Activated naive CD4-positive, alpha-beta T cell treated with anti-CD3 and anti-CD28 coated beads, Interleukin-2, amount 50 U/mL, for 16 hours (primary cell): ENCODE results near the gene B4GALNT1.
"Not testable (repeated sequence)": the region's sequence is repeated elsewhere in the genome, so short reads cannot be mapped to it uniquely, and the experiment has no call there.

Experiments used
- DNase-seq: peaks from one replicate; pipeline ENCODE4 v3.0.0-alpha.2; 2020

The B4GALNT1 gene

DNA sequence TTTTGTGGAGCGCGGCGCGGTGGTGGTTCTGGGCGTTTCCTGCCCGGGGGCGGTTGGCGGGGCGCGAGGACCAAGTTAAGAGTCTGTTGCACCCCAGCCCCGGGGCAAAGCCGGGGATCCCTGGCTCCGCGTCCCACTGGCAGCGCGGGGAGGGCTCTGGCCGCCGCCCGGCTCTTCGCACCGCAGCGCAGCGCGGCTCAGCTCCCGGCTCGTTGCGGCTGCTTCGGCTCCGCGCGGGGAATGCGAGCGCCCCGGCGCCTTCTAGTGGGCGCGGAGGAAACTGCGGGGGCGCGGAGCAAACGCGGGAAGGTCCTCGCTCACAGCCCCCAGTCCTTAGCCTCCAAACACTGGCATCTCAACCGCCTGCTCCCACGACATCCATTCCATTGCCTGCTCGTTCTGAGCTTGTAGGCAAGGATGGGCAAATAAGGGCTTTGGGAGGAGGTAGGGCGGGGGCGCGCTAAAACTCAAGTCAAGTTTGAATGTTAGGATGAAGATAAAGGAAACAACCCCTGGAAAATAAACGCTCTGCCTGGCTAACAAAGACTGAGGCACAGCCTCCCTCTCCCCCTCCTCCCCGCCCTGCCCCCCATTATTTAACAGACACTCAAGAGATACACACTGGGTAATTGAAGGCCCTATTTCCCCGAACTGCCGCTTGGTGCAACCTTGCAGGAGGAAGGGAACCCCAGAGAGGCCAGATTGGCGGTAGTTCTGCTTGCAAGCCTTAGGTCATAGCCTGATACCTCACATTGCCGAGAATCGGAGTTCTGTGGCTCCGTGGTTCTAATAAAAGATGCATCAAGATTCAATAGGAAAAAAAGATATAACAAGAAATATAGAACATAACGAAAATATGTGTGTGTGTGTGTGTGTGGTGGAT lies at the start of gene B4GALNT1:
TSS of gene B4GALNT1 (minus strand) at position 244 of the 883 bp plus-strand sequence. CDS start 1,069 bp downstream, outside the sequence.
- DNase-seq, result peak; percentile 75

DNA sequence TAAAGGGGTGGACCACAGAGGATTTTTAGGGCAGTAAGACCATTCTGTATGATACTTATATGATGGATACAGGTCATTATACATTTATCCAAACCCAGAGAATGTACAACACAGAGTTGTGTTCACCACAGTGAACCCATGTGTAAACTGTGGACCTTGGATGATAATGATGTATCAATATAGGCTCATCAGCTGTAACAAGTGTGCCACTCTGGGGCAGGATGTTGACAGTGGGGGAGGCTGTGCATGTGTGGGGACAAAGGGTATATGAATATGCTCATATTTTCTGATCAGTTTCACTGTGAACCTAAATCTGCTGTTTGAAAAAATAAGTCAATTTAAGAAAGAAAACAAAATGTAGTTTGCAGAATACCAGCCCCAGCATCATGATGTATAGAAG lies 46.7 kb upstream of the B4GALNT1 start:
- DNase-seq, result no peak

GRCh38 chr12:57677947-57678346 lies 44.9 kb upstream of the B4GALNT1 start:
- not testable (repeated sequence) for DNase-seq

DNA sequence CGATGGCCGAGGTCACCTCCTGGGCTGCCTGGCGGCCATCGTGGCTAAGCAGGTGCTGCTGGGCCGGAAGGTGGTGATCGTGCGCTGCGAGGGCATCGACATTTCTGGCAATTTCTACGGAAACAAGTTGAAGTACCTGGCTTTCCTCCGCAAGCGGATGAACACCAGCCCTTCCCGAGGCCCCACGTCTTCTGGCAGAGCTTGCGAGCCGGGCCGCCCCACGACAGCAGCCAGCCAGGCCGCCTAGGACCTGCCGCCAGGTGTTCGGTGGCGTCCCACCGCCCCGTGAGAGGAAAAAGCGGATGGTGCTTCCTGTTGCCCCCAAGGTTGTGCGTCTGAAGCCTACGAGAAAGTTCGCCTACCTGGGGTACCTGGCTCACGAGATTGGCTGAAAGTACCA lies 41.7 kb upstream of the B4GALNT1 start:
- DNase-seq, result no peak

DNA sequence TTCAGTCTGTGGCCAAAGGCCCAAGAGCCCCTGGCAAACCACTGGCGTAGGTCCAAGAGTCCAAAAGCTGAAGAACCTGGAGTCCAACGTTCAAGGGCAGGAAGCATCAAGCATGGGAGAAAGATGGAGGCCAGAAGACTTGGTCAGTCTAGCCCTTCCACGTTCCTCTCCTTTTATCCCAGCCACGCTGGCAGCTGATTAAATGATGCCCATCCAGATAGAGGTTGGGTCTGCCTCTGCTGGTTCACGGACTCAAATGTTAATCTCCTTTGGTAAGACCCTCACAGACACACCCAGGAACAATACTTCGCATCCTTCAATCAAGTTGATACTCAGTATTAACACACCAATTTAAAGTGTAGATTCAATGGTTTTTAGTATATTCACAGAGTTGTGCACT lies 39.8 kb upstream of the B4GALNT1 start:
- no peak for DNase-seq

GRCh38 chr12:57671811-57672210 lies 38.8 kb upstream of the B4GALNT1 start:
- not testable (repeated sequence) for DNase-seq

GRCh38 chr12:57669691-57670090 lies 36.7 kb upstream of the B4GALNT1 start:
- not testable (repeated sequence) for DNase-seq

DNA sequence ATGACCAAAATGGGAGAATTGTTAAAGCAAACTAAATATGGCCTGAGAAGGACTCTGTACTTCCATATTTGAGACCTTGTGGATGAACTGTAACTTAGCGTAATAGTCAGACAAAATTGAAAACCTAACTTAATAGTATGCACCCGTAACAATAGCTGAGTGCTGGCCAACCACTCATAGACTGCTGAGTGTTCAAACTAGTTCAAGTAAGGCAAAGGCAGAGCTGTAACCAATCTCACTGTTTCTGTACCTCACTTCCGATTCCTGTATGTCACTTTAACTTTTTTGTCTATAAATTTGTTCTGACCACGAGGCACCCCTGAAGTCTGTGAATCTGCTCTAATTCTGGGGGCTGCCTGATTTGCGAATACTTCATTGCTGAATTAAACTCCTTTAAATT lies 33.9 kb upstream of the B4GALNT1 start:
- no peak for DNase-seq

DNA sequence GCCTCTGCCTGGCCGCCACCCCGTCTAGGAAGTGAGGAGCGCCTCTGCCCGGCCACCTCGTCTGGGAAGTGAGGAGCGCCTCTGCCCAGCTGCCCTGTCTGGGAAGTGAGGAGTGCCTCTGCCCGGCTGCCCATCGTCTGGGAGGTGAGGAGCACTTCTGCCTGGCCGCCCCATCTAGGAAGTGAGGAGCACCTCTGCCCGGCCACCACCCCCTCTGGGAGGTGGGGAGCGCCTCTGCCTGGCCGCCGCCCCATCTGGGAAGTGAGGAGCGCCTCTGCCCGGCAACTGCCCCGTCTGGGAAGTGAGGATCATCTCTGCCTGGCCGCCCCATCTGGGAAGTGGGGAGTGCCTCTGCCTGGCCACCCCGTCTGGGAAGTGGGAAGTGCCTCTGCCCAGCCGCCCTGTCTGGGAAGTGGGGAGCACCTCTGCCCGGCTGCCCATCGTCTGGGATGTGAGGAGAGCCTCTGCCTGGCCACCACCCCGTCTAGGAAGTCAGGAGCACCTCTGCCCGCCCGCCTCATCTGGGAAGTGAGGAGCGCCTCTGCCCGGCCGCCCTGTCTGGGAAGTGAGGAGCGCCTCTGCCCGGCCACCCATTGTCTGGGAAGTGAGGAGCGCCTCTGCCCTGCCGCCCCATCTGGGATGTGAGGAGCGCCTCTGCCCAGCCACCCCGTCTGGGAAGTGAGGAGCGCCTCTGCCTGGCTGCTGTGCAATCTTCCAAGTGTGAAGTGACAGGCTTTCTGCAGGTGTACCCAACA lies 32.2 kb upstream of the B4GALNT1 start:
- peak; percentile 10 for DNase-seq

- DNase-seq, result no peak
These were observed 28.4 kb upstream of the B4GALNT1 start for GRCh38 chr12:57661376-57661775.

DNA sequence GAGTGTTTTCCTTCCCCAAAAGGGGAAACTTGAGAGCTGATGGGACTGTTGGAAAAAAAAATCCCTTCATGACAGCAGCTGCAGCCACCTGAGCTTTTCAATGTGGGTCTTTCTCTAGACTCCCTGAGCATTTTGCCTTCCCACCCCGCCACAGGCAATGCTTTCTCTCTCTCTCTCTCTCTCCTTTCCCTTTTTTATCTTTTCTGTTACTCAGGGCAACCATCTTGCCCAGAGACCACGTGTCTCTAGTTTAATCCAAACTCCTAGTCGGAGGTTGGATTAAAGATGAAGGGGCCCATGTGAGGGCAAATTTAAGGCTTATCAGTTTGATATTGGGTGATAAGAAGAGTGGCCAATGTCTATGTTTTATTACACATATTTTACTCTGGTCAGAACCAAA lies 25.9 kb upstream of the B4GALNT1 start:
- DNase-seq, result no peak

DNA sequence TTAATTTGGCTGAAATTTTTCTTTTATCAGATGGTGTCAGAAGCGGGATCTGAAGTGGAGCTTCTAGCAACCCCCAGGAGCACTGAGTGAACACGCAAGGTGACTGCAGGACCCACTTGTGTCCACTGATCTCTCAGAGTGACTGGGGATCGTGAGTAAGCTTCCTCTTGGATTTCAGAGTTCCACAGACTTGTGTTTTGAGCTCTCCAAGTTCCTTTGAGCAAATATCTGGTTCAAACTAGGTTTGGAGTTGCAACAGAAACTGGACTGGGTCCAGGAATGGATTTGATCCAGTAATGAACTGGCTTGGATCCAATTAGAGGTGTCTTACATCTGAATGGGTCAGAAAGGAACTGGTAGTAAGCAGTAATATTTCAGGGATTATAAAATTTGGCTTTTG lies 24.7 kb upstream of the B4GALNT1 start:
- DNase-seq, result no peak

DNA sequence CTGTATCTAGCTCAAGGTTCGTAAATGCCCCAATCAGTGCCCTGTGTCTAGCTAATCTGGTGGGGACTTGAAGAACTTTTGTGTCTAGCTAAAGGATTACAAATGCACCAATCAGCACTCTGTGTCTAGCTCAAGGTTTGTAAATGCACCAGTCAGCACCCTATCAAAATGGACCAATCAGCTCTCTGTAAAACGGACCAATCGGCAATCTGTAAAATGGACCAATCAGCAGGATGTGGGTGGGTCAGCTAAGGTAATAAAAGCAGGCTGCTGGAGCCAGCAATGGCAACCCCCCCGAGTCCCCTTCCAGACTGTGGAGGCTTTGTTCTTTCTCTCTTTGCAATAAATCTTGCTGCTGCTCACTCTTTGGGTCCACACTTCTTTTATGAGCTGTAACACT lies 23.4 kb upstream of the B4GALNT1 start:
- not testable (repeated sequence) for DNase-seq

GRCh38 chr12:57655541-57656240 lies 22.7 kb upstream of the B4GALNT1 start:
- no peak for DNase-seq

GRCh38 chr12:57654042-57654441 lies 21.0 kb upstream of the B4GALNT1 start:
- DNase-seq, result no peak

DNA sequence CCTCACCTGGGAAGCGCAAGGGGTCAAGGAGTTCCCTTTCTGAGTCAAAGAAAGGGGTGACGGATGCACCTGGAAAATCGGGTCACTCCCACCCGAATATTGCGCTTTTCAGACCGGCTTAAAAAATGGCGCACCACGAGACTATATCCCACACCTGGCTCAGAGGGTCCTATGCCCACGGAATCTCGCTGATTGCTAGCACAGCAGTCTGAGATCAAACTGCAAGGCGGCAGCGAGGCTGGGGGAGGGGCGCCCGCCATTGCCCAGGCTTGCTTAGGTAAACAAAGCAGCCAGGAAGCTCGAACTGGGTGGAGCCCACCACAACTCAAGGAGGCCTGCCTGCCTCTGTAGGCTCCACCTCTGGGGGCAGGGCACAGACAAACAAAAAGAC lies 13.7 kb upstream of the B4GALNT1 start:
- DNase-seq, result not testable (repeated sequence)

- not testable (repeated sequence) for DNase-seq
These were observed 13.1 kb upstream of the B4GALNT1 start for GRCh38 chr12:57645990-57646658.

DNA sequence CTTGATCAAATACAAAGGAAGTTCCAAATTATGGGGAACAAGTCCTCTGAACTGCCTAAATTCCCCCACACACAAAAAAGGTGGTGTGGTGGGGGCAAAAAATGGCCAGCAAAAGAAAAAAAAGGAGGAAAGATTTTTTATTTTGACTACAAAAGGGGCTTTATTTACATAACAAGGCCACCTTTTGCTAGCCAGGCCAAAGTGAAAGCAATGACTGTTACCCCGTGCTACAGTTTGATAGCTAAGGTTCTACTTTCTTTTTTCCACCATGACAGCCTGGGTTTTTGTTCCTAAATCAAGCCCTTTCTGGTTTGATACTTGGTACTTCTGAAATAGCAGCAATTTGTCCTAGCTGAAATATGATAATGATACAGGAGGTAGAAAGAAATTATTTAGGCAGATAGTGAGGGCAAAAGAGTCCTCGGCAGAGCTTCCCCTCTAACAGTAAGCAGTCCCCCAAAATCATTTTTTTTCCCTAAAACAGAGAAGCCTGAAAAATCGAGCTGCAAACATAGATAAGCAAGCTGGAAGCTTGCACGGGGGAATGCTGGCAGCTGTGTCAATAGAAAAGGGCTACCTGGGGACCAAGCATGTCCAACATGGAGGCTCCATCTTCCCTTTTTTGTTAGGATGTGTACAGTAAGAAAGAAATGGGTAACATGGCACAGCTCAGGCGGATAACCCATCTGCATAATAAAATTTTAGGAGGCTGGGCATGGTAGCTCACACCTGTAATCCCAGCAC lies 8.9 kb upstream of the B4GALNT1 start:
- DNase-seq, result no peak

GRCh38 chr12:57640175-57641042 lies 7.4 kb upstream of the B4GALNT1 start:
- no peak for DNase-seq

DNA sequence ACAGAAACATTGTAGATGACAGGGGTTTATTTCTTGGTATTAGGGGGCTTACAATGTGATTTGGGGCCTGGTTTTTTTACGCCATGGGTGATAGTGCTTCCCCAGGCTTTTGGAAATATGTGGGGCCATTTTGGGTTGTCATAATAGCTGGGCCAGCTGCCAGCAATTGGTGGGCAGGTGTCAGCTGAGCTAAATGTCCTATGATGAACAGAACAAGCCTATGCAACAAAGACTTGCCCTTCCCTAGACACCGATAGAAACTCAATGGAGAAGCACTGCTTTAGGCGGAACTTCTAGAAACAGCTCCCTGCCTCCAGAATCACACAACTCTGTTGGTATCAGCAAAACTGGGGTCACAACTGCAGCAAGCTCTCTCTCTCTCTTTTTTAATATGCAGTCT lies 5.1 kb upstream of the B4GALNT1 start:
- DNase-seq, result no peak

GRCh38 chr12:57637364-57637763 lies 4.4 kb upstream of the B4GALNT1 start:
- no peak for DNase-seq
